GM21717 (cell line): Measurements from ENCODE around the gene PHKG2.

Experiments used
- ATAC-seq: cut with Tn5 transposase; IDR thresholded peaks from one replicate; pipeline ENCODE4 v1.9.1; 2021; ENCODE audit warnings: mild to moderate bottlenecking, moderate library complexity; ENCODE audit not compliant: unreplicated experiment

PHKG2 gene

GRCh38 chr16:30728321-30728720, 19.9 kb upstream of the PHKG2 start:
- ATAC-seq = no peak

GRCh38 chr16:30728899-30729672, 19.1 kb upstream of the PHKG2 start:
- ATAC-seq = no peak

- ATAC-seq = no peak
These were observed 16.8 kb upstream of the PHKG2 start for GRCh38 chr16:30731411-30731810.

GRCh38 chr16:30736995-30737793, 11.0 kb upstream of the PHKG2 start:
- no peak for ATAC-seq

- no peak for ATAC-seq
These were observed 10.2 kb upstream of the PHKG2 start for GRCh38 chr16:30737794-30738648.

- ATAC-seq = no peak
These were observed 9.0 kb upstream of the PHKG2 start for GRCh38 chr16:30738984-30739951.

- no peak for ATAC-seq
These were observed 7.6 kb upstream of the PHKG2 start for GRCh38 chr16:30740364-30741251.

GRCh38 chr16:30741461-30741914, 6.7 kb upstream of the PHKG2 start:
- ATAC-seq = no peak

- no peak for ATAC-seq
These were observed 4.5 kb upstream of the PHKG2 start for GRCh38 chr16:30743716-30744115.

- no peak for ATAC-seq
These were observed 4.0 kb upstream of the PHKG2 start for GRCh38 chr16:30744183-30744582.

GRCh38 chr16:30745082-30745481, 3.1 kb upstream of the PHKG2 start:
- no peak for ATAC-seq

- no peak for ATAC-seq
These were observed 1.5 kb upstream of the PHKG2 start for GRCh38 chr16:30746638-30747175.

- ATAC-seq = no peak
These were observed 894 bp upstream of the PHKG2 start for GRCh38 chr16:30747331-30747730.

- peak; percentile 14 for ATAC-seq
These were observed 615 bp downstream of the PHKG2 start for GRCh38 chr16:30748634-30749445.

- ATAC-seq = no peak
These were observed 2.0 kb downstream of the PHKG2 start for GRCh38 chr16:30750201-30750600.

- ATAC-seq = no peak
These were observed 2.7 kb downstream of the PHKG2 start for GRCh38 chr16:30750876-30751465.

GRCh38 chr16:30753596-30753995, 5.4 kb downstream of the PHKG2 start:
- no peak for ATAC-seq
